Thyroid gland (tissue), 4 donors: ENCODE data around the gene MAP3K6. TPM values are rescaled to one million over a fixed set of nuclear protein-coding genes. Genes with fewer than 3 reads are reported as not detected.

ENCODE experiments used
- DNase-seq, 2 donors: peaks; one replicate each; pipeline ENCODE4 v3.0.0-alpha.2; 2019
- H3K27ac ChIP-seq, 3 donors: fragments of 200-600 bp; sonication (generic); 1 replicate in 2 of 3; 2 replicates in 1 of 3; pipeline ENCODE4 v1.5.1; 2016 to 2019; ENCODE audit warnings: mild to moderate bottlenecking in 1 of 3, moderate library complexity in 1 of 3
- H3K27me3 ChIP-seq: fragments of 200-600 bp; sonication (generic); one replicate; pipeline ENCODE4 v1.5.1; 2019
- H3K36me3 ChIP-seq, 2 donors: fragments of 200-600 bp; sonication (generic); one replicate each; pipeline ENCODE4 v1.5.1; 2016 to 2019
- H3K4me1 ChIP-seq, 2 donors: fragments of 200-600 bp; sonication (generic); one replicate each; pipeline ENCODE4 v1.5.1; 2017 to 2019
- H3K4me3 ChIP-seq, 3 donors: fragments of 200-600 bp; sonication (generic); replicated peaks in 1 of 3; 1 replicate in 2 of 3; 2 replicates in 1 of 3; pipeline ENCODE4 v1.5.1; 2016; ENCODE audit warnings: mild to moderate bottlenecking in 1 of 3
- H3K9me3 ChIP-seq: fragments of 200-600 bp; sonication (generic); one replicate; pipeline ENCODE4 v1.5.1; 2017
- POLR2A ChIP-seq, 2 donors: fragments of 450-650 bp; IDR thresholded peaks; one replicate each; pipeline ENCODE4 v1.6.1; 2017; ENCODE audit warnings: antibody characterized with exemption in 2 of 2, mild to moderate bottlenecking in 2 of 2, moderate library complexity in 1 of 2
- WGBS, 2 donors: methylation state at CpG; one replicate each; pipeline ENCODE4 v1.1.5; 2017; 5-methylcytosine and 5-hydroxymethylcytosine counted together
- intact Hi-C: fragments of 100-400 bp; cut with DNase I; formaldehyde crosslinking; loops from one replicate; pipeline ENCODE4 v1.15.1; 2023
- total RNA-seq, 4 donors: library from RNA; depleted of rRNA; stranded (reverse); fragments of >200 nt; gene quantifications; one replicate each; pipeline ENCODE4 v1.2.3, GENCODE V29; 2016
- TF ChIP-seq, protein P1 (sequence below), 6 experiments: fragments of 200-600 bp in 3 of 6; fragments of 450-650 bp in 3 of 6; sonication (generic) in 3 of 6; IDR thresholded peaks; one replicate each; pipeline ENCODE4 v1.5.1; 2016 to 2019; ENCODE audit warnings: antibody characterized with exemption in 6 of 6, mild to moderate bottlenecking in 2 of 6, inconsistent platforms in 1 of 6, moderate library complexity in 1 of 6

MAP3K6 gene
- total RNA-seq, 4 donors from 2014 or later = 17.6 to 62.9 (median 32.3) TPM

GRCh38 chr1:27335506-27336422, 31.0 kb downstream of the MAP3K6 start:
- Histone ChIP-seq H3K27ac (no peak overlapping the region), H3K4me1 (no peaks in the 10 kb centered on the region), H3K9me3 (no peaks in the 10 kb centered on the region), H3K4me3 (no peak overlapping the region), H3K36me3 (peaks cover 10 to 44% of the 10 kb centered on the region in 2 donors), H3K27me3 (no peaks in the 10 kb centered on the region)
- intact Hi-C loops = no loop called here
- WGBS, 2 donors = 92 to 95% methylated on average over 13 to 16 of the region's 17 CpGs
- no peak for TF ChIP-seq POLR2A (IDR thresholded peaks at IDR 0.05)
- TF ChIP-seq, protein P1, sequence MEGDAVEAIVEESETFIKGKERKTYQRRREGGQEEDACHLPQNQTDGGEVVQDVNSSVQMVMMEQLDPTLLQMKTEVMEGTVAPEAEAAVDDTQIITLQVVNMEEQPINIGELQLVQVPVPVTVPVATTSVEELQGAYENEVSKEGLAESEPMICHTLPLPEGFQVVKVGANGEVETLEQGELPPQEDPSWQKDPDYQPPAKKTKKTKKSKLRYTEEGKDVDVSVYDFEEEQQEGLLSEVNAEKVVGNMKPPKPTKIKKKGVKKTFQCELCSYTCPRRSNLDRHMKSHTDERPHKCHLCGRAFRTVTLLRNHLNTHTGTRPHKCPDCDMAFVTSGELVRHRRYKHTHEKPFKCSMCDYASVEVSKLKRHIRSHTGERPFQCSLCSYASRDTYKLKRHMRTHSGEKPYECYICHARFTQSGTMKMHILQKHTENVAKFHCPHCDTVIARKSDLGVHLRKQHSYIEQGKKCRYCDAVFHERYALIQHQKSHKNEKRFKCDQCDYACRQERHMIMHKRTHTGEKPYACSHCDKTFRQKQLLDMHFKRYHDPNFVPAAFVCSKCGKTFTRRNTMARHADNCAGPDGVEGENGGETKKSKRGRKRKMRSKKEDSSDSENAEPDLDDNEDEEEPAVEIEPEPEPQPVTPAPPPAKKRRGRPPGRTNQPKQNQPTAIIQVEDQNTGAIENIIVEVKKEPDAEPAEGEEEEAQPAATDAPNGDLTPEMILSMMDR (IDR thresholded peaks at IDR 0.05) = no peak
- DNase-seq = no peak

DNA sequence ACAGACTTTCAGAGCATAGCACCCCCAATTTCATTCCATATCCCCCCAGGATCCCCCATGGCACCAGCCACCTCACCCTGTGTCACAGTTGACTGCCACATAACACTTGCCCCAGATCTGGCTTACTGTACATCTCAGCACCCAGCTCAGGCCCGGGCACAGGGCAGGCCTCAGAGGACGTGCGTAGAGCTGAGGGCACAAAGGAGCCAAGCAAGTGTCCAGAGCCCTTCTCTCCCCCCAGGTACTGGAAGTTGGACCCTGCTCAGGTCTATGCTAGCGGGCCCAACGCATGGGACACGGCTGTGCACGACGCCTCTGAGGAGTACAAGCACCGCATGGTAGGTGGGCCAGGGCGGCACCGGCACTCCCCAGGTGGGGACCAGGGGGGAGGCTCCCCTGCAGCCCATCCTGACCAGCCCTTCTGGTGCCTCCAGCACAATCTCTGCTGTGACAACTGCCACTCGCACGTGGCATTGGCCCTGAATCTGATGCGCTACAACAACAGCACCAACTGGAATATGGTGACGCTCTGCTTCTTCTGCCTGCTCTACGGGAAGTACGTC, 33.0 kb downstream of the MAP3K6 start:
- Histone ChIP-seq H3K9me3 (no peaks in the 10 kb centered on the region), H3K4me3 (no peak overlapping the region), H3K27me3 (no peaks in the 10 kb centered on the region), H3K4me1 (no peaks in the 10 kb centered on the region), H3K36me3 (peaks cover 10 to 44% of the 10 kb centered on the region in 2 donors), H3K27ac (no peak overlapping the region)
- 95% methylated on average over 13 of the region's 17 CpGs; no CpG with 5 or more reads in 1 of the 2 donors for WGBS, 2 donors
- no peak for DNase-seq
- no peak for TF ChIP-seq POLR2A (IDR thresholded peaks at IDR 0.05)
- TF ChIP-seq, protein P1 (IDR thresholded peaks at IDR 0.05) = no peak
- intact Hi-C loops = no loop called here

DNA sequence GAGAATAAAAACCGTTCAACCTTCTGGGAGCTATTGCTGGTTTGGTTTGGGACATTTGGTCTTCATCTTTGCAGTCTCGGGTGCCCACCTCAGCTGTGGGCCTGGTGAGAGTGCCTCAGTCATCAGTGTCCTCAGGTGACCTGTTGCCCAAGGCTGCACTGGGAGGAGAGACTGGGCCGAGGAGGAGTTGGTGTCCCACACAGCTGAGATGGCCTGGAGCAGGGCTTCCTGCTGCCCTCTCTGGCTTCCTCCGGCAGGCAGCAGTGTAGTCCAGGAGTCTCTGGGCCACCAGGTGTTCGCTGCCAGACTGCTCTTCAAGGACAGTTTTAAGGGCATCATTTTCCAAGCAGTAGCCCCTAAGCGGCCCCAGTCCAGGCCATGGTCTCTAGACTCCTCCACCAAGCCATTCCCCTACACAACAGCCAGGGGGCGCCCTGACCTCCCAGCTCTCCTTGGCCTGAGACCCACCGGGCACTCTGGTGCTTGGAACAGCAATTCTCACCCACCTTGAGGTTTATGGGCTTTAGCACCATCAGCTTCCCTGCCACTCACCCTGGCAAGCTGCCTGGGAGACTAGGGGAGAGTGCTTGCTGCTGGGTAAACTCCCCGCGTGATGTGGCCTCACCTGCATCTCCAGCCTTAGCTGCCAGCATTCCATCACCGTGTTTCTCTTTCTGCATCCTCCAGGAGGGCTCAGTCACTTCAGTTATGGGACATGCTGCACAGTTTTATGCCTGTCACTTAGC, 34.1 kb downstream of the MAP3K6 start:
- intact Hi-C loops = no loop called here
- Histone ChIP-seq H3K4me1 (no peaks in the 10 kb centered on the region), H3K27ac (no peak overlapping the region), H3K36me3 (peaks cover 10 to 44% of the 10 kb centered on the region in 2 donors), H3K4me3 (no peak overlapping the region), H3K27me3 (no peaks in the 10 kb centered on the region), H3K9me3 (no peaks in the 10 kb centered on the region)
- TF ChIP-seq POLR2A (IDR thresholded peaks at IDR 0.05) = no peak
- TF ChIP-seq, protein P1 (IDR thresholded peaks at IDR 0.05) = peak; percentile 28 to 78 (median 62)
- 62 to 79% methylated on average over 7 to 11 of the region's 11 CpGs for WGBS, 2 donors
- DNase-seq = peak in 1 of 2 donors; percentile 30

DNA sequence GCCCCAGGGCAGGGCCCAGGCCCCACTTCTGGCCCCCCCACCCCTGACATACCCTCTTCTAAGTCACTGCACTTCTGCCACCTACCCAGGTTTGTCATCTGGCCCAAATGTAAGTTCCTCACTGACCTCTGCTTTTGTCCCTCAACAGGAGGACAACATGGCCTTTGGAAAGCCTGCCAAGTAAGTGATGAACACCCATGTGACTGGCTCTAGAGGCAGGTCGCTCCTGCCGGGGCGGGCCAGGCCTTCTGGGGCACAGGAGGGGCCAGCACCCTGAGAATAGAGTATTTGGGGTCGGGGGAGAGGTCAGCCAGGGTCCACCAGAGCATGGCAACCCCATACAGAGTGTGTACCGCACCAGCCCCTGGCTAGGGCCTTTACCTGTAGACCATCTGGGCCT, 34.8 kb downstream of the MAP3K6 start:
- H3K27ac ChIP-seq = no peak overlapping the region
- 92 to 100% methylated on average over 1 to 5 of the region's 5 CpGs for WGBS, 2 donors
- no peaks in the 10 kb centered on the region for H3K27me3 ChIP-seq
- intact Hi-C loops = no loop called here
- DNase-seq = no peak
- H3K4me3 ChIP-seq = no peak overlapping the region
- H3K9me3 ChIP-seq = no peaks in the 10 kb centered on the region
- H3K4me1 ChIP-seq = no peaks in the 10 kb centered on the region
- H3K36me3 ChIP-seq = peaks cover 10 to 44% of the 10 kb centered on the region in 2 donors
- TF ChIP-seq, protein P1 (IDR thresholded peaks at IDR 0.05) = no peak
- TF ChIP-seq POLR2A (IDR thresholded peaks at IDR 0.05) = no peak
